GM12878 (cell line): Measurements from ENCODE around the gene LGALSL. TPM values are rescaled to one million over a fixed set of nuclear protein-coding genes. Genes with fewer than 3 reads are reported as not detected.

Experiments
- ATAC-seq: fragments of 200-7000 bp; cut with Tn5 transposase; 3 replicates; pipeline ENCODE4 v1.9.1; 2020; ENCODE audit warnings: mild to moderate bottlenecking, moderate library complexity
- BruUV-seq: library from RNA; stranded (reverse); fragments of 400-500 nt; replicated peaks from 2 replicates; lab custom pipeline; 2021; lab: Mats Ljungman, UMichigan
- CTCF ChIA-PET: fragments of 300-600 bp; sonication (Branson Sonifier 250); formaldehyde crosslinking; extraction: SDS; loops from one replicate; lab custom pipeline; 2021; ENCODE audit warnings: inconsistent platforms; lab: Yijun Ruan, JAX
- POLR2A ChIA-PET: fragments of 350-600 bp; formaldehyde crosslinking; extraction: SDS; loops from one replicate; lab custom pipeline; 2021; ENCODE audit warnings: inconsistent platforms; lab: Charles Lee
- RAD21 ChIA-PET: fragments of 300-600 bp; sonication (Branson Sonifier 250); formaldehyde crosslinking; loops from one replicate; lab custom pipeline; 2023; ENCODE audit warnings: antibody characterized with exemption; ENCODE audit not compliant: unreplicated experiment; lab: Charles Lee
- SMC1A ChIA-PET: fragments of 300-600 bp; sonication (Branson Sonifier 250); formaldehyde crosslinking; loops from one replicate; lab custom pipeline; 2023; ENCODE audit not compliant: unreplicated experiment, uncharacterized antibody; lab: Charles Lee
- DNase-seq: peaks from one replicate; pipeline ENCODE4 v3.0.0-alpha.2; 2011; ENCODE audit warnings: low read depth, low spot score
- FAIRE-seq: peaks from 3 replicates; lab custom pipeline; 2011; peaks lifted over from hg19 to GRCh38; lab: Jason Lieb, UNC
- H2AFZ ChIP-seq: 2 replicates; pipeline ENCODE4 v1.6.0; 2011; ENCODE audit warnings: low read depth, low read length, control low read depth; ENCODE audit not compliant: control insufficient read depth
- H3K27ac ChIP-seq: 2 replicates; pipeline ENCODE4 v1.5.1; 2011; ENCODE audit warnings: control low read depth; ENCODE audit not compliant: control insufficient read depth, insufficient read depth
- H3K27me3 ChIP-seq, 2 experiments: replicated peaks in 1 of 2; 2 replicates each; pipeline versions ENCODE4 v1.6.0 to v1.6.1; 2011; ENCODE audit warnings: low read length in 1 of 2; ENCODE audit not compliant: control insufficient read depth in 2 of 2, insufficient read depth in 2 of 2
- H3K36me3 ChIP-seq, 2 experiments: 2 replicates each; pipeline ENCODE4 v1.5.1; 2011; ENCODE audit warnings: low read length in 1 of 2; ENCODE audit not compliant: control insufficient read depth in 2 of 2, insufficient read depth in 2 of 2
- H3K4me1 ChIP-seq: 2 replicates; pipeline ENCODE4 v1.6.1; 2011; ENCODE audit warnings: mild to moderate bottlenecking, low read length, moderate library complexity, mixed read lengths; ENCODE audit not compliant: control insufficient read depth, insufficient read depth
- H3K4me2 ChIP-seq: 2 replicates; pipeline ENCODE4 v1.6.0; 2011; ENCODE audit warnings: control low read depth; ENCODE audit not compliant: control insufficient read depth, insufficient read depth
- H3K4me3 ChIP-seq: fragments of 200-600 bp; sonication (generic); 2 replicates; pipeline ENCODE4 v1.5.1; 2016
- H3K79me2 ChIP-seq: 2 replicates; pipeline ENCODE4 v1.6.0; 2011; ENCODE audit warnings: low read length; ENCODE audit not compliant: control insufficient read depth, insufficient read depth
- H3K9ac ChIP-seq: 2 replicates; pipeline ENCODE4 v1.8.0; 2011; ENCODE audit warnings: low read length, control low read depth, mixed read lengths; ENCODE audit not compliant: control insufficient read depth, insufficient read depth
- H3K9me3 ChIP-seq: replicated peaks from 3 replicates; pipeline ENCODE4 v1.5.1; 2011; ENCODE audit warnings: mild to moderate bottlenecking, low read length; ENCODE audit not compliant: control insufficient read depth, insufficient read depth
- H4K20me1 ChIP-seq: 2 replicates; pipeline ENCODE4 v1.6.0; 2011; ENCODE audit not compliant: control insufficient read depth, insufficient read depth
- BRCA1 ChIP-seq: IDR thresholded peaks from 2 replicates; pipeline ENCODE4 v1.6.1; 2011; ENCODE audit warnings: low read depth, low read length, improper control_type of control experiment
- CHD1 ChIP-seq: IDR thresholded peaks from 2 replicates; pipeline ENCODE4 v1.6.1; 2012; ENCODE audit warnings: low read depth, low read length, improper control_type of control experiment
- GABPA ChIP-seq: IDR thresholded peaks from 2 replicates; pipeline ENCODE4 v1.6.1; 2014; ENCODE audit warnings: antibody characterized with exemption, low read depth, mild to moderate bottlenecking, inconsistent platforms
- HDAC2 ChIP-seq: fragments of 200-600 bp; sonication (generic); IDR thresholded peaks from 2 replicates; pipeline ENCODE4 v1.6.1; 2017
- IRF4 ChIP-seq: IDR thresholded peaks from 2 replicates; pipeline ENCODE4 v1.6.1; 2011; ENCODE audit warnings: low read depth, low read length
- MYC ChIP-seq: IDR thresholded peaks from 2 replicates; pipeline ENCODE4 v1.6.1; 2011; ENCODE audit warnings: mild to moderate bottlenecking, low read length, moderate library complexity, inconsistent platforms; ENCODE audit not compliant: insufficient read depth, insufficient replicate concordance, insufficient read length, severe bottlenecking
- RBBP5 ChIP-seq: fragments of 200-600 bp; sonication (generic); conservative IDR thresholded peaks from 2 replicates; pipeline ENCODE4 v1.6.1; 2016
- RFX5 ChIP-seq: IDR thresholded peaks from 2 replicates; pipeline ENCODE4 v1.6.1; 2011; ENCODE audit warnings: low read depth, low read length, improper control_type of control experiment
- RUNX3 ChIP-seq: IDR thresholded peaks from 2 replicates; pipeline ENCODE4 v1.6.1; 2012; ENCODE audit warnings: low read length, inconsistent platforms
- YY1 ChIP-seq: IDR thresholded peaks from 2 replicates; pipeline ENCODE4 v1.6.1; 2011; ENCODE audit warnings: low read depth, mild to moderate bottlenecking, low read length
- ZBED1 ChIP-seq: IDR thresholded peaks from 2 replicates; pipeline ENCODE4 v1.6.1; 2016; ENCODE audit warnings: borderline replicate concordance
- ZNF207 ChIP-seq: fragments of 450-650 bp; IDR thresholded peaks from 2 replicates; pipeline ENCODE4 v1.6.1; 2014; ENCODE audit warnings: antibody characterized with exemption, mild to moderate bottlenecking, borderline replicate concordance
- ZNF24 ChIP-seq: fragments of 450-650 bp; IDR thresholded peaks from 2 replicates; pipeline ENCODE4 v1.6.1; 2017; ENCODE audit warnings: antibody characterized with exemption, mild to moderate bottlenecking
- WGBS: methylation state at CpG from one replicate; pipeline ENCODE4 v1.1.6; 2016; ENCODE audit warnings: low lambda C conversion rate; ENCODE audit not compliant: insufficient replicate concordance, insufficient coverage; ENCODE audit errors: missing lambda C conversion rate; 5-methylcytosine and 5-hydroxymethylcytosine counted together
- in situ Hi-C: fragments of 300-500 bp; cut with MboI; formaldehyde crosslinking; loops from 9 replicates; pipeline ENCODE4 v1.14.3; 2018; ENCODE audit warnings: mixed read lengths
- intact Hi-C: fragments of 100-400 bp; cut with micrococcal nuclease; formaldehyde crosslinking; loops from one replicate; pipeline ENCODE4 v1.14.2; 2022; ENCODE audit not compliant: unreplicated experiment
- polyA plus RNA-seq, 11 experiments: library from polyadenylated mRNA; depleted of rRNA in 4 of 11; unstranded in 6 of 11; stranded (reverse) in 5 of 11; fragments of >200 nt; fragmentation: Nextera tagmentation in 4 of 11; fragmentation: Illumina TruSeq in 1 of 11; extraction: Ambion mirVana in 4 of 11; extraction: Trizol in 1 of 11; gene quantifications; 1 replicate in 1 of 11; 2 replicates in 10 of 11; pipeline versions ENCODE4 v1.2.1 to v1.2.3, GENCODE V29; 2011 to 2016; ENCODE audit warnings: inconsistent platforms in 2 of 11, missing spikeins in 2 of 11, low read depth in 1 of 11
- total RNA-seq, 4 experiments: library from RNA; depleted of rRNA in 3 of 4; stranded (reverse); fragments of >200 nt in 3 of 4; fragmentation: Illumina TruSeq in 1 of 4; extraction: Trizol in 1 of 4; gene quantifications; 2 replicates each; pipeline versions ENCODE4 v1.2.1 to v1.2.3, GENCODE V29; 2013 to 2021
- TF ChIP-seq, protein P1 (sequence below): fragments of 450-650 bp; conservative IDR thresholded peaks from 2 replicates; pipeline ENCODE4 v1.6.1; 2017; ENCODE audit warnings: mild to moderate bottlenecking, moderate library complexity
- TF ChIP-seq, protein P2 (sequence below): IDR thresholded peaks from 2 replicates; pipeline ENCODE4 v1.6.1; 2012; ENCODE audit warnings: low read depth, low read length, improper control_type of control experiment
- TF ChIP-seq, protein P3 (sequence below): fragments of 450-650 bp; IDR thresholded peaks from 2 replicates; pipeline ENCODE4 v1.6.1; 2016; ENCODE audit warnings: mild to moderate bottlenecking

LGALSL gene
- total and polyA plus RNA-seq, 10 of the 15 experiments (the other 5 are each of a cell fraction or from before 2014, with no cell fraction given), result 3.3 to 9.1 (median 4.9) TPM

DNA sequence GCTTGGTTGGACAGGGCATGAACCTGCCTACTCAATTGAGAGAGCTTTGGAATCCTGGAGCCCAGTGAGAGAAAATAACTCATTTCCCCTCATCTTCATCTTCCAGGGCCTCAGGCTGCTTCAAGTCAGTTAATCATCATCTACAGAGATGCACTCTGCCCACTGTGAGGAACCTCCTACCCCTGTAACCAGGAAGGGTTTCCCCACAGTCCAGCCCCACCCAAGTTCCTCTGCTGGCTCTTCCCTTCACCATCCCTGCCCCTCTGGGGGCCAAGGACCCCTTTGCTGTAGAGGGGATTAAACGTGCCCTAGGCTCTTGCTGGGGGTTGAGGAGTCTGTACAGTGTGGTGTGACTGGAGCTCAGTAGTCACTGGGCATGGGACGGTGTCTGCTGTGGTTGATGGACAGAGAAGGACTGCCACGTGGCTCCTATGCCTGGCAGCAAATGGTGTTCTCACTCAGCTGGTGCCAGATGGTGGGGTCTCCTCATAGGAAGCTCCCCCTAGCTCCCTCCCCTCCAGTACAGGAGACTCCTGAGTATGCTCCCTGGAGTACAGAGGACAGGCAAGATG is 29.5 kb upstream of the LGALSL start (continued):
- TF ChIP-seq, protein P1, sequence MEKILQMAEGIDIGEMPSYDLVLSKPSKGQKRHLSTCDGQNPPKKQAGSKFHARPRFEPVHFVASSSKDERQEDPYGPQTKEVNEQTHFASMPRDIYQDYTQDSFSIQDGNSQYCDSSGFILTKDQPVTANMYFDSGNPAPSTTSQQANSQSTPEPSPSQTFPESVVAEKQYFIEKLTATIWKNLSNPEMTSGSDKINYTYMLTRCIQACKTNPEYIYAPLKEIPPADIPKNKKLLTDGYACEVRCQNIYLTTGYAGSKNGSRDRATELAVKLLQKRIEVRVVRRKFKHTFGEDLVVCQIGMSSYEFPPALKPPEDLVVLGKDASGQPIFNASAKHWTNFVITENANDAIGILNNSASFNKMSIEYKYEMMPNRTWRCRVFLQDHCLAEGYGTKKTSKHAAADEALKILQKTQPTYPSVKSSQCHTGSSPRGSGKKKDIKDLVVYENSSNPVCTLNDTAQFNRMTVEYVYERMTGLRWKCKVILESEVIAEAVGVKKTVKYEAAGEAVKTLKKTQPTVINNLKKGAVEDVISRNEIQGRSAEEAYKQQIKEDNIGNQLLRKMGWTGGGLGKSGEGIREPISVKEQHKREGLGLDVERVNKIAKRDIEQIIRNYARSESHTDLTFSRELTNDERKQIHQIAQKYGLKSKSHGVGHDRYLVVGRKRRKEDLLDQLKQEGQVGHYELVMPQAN, result no peak
- TF ChIP-seq BRCA1 (no peak), CHD1 (no peak), RBBP5 (no peak)
- TF ChIP-seq, protein P2, sequence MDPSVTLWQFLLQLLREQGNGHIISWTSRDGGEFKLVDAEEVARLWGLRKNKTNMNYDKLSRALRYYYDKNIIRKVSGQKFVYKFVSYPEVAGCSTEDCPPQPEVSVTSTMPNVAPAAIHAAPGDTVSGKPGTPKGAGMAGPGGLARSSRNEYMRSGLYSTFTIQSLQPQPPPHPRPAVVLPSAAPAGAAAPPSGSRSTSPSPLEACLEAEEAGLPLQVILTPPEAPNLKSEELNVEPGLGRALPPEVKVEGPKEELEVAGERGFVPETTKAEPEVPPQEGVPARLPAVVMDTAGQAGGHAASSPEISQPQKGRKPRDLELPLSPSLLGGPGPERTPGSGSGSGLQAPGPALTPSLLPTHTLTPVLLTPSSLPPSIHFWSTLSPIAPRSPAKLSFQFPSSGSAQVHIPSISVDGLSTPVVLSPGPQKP, result no peak
- TF ChIP-seq, all 136 proteins: peak for 0

DNA sequence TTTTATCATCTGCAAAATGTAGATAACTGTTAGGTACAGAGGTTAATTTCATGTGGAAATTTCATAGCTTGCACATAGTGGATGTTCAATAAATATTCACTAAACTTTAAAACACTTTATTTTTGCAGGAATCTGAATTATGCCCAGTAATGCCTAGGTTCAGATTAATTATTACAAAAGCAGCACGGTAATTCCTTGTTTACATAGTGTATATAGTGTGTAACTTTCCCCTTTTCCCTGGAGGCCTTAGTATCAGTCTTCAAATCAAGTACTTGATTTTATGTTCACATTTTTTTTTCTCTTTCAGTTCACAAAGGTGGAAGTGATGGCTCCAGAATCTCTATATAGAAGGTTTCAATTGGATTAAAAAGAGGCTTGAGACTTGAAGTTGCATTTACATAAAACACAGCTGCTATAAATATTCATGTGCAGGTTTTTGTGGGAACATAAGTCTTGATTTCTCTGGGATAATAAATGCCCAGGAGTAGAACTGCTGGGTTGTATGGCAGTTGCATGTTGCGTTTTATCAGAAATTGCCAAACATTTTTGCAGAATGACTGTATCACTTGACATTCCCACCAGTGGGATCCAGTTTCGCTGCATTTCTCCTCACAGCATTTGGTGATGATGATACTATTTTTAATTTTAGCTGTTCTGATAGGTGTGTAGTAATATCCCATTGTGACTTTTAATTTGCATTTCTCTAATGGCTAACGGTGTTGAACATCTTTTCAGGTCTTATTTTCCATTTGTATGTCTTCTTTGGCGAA is 27.6 kb upstream of the LGALSL start:
- Histone ChIP-seq H3K9ac (no peak overlapping the region), H3K27ac (no peak overlapping the region), H3K79me2 (no peaks in the 10 kb centered on the region), H3K4me1 (no peaks in the 10 kb centered on the region), H2AFZ (no peak overlapping the region), H3K9me3 (no peaks in the 10 kb centered on the region), H3K4me3 (no peak overlapping the region), H3K36me3 (no peaks in the 10 kb centered on the region), H3K4me2 (no peak overlapping the region), H4K20me1 (no peaks in the 10 kb centered on the region), H3K27me3 (no peaks in the 10 kb centered on the region)
- WGBS, result 31% methylated on average over 5 of the region's 5 CpGs
- no peak for FAIRE-seq
- RAD21 ChIA-PET, result no interaction called here
- POLR2A ChIA-PET, result no interaction called here
- DNase-seq, result no peak
- intact Hi-C loops, result no loop called here
- no TSS peak for BruUV-seq
- in situ Hi-C loops, result loop anchor here (5.0 kb wide), 1 partner anchor 51 kb away; no protein-coding TSS in a partner anchor
- CTCF ChIA-PET, result interaction anchor here (0.8 to 1.5 kb wide), 2 partner anchors 10 to 99 kb away, joined by 3 read pairs; no protein-coding TSS in a partner anchor
- ATAC-seq, result no peak
- SMC1A ChIA-PET, result no interaction called here
- TF ChIP-seq, protein P3, sequence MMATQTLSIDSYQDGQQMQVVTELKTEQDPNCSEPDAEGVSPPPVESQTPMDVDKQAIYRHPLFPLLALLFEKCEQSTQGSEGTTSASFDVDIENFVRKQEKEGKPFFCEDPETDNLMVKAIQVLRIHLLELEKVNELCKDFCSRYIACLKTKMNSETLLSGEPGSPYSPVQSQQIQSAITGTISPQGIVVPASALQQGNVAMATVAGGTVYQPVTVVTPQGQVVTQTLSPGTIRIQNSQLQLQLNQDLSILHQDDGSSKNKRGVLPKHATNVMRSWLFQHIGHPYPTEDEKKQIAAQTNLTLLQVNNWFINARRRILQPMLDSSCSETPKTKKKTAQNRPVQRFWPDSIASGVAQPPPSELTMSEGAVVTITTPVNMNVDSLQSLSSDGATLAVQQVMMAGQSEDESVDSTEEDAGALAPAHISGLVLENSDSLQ, result no peak
- TF ChIP-seq ZNF207, result no peak
- no peak for TF ChIP-seq GABPA
- no peak for TF ChIP-seq IRF4
- no peak for TF ChIP-seq RFX5
- no peak for TF ChIP-seq HDAC2
- no peak for TF ChIP-seq ZBED1
- TF ChIP-seq ZNF24, result no peak
- no peak for TF ChIP-seq YY1
- TF ChIP-seq RUNX3, result no peak
- TF ChIP-seq, protein P1, result no peak
- TF ChIP-seq MYC, result no peak
